Smooth muscle cell (in vitro differentiated cells): ENCODE data around the gene TNS3. TPM values are rescaled to one million over a fixed set of nuclear protein-coding genes. Genes with fewer than 3 reads are reported as not detected.

Experiments used
- DNase-seq: peaks from one replicate; lab custom pipeline; 2025; ENCODE audit not compliant: unreplicated experiment; lab: John Stamatoyannopoulos, UW
- H2AFZ ChIP-seq: fragments of 200-600 bp; sonication (generic); 2 replicates; pipeline ENCODE4 v1.6.0; 2016; ENCODE audit warnings: antibody characterized with exemption, low read depth, mild to moderate bottlenecking
- H3F3A ChIP-seq: fragments of 200-600 bp; sonication (generic); 2 replicates; pipeline ENCODE4 v1.6.0; 2017; ENCODE audit warnings: antibody characterized with exemption, low read depth
- H3K27ac ChIP-seq: fragments of 200-600 bp; sonication (generic); 2 replicates; pipeline ENCODE4 v1.5.1; 2016; ENCODE audit warnings: low read depth, mild to moderate bottlenecking
- H3K27me3 ChIP-seq: fragments of 200-600 bp; sonication (generic); 2 replicates; pipeline ENCODE4 v1.6.1; 2016; ENCODE audit warnings: low read depth, mild to moderate bottlenecking
- H3K36me3 ChIP-seq: fragments of 200-600 bp; sonication (generic); 2 replicates; pipeline ENCODE4 v1.5.1; 2016; ENCODE audit warnings: low read depth
- H3K4me1 ChIP-seq: fragments of 200-600 bp; sonication (generic); 2 replicates; pipeline ENCODE4 v1.5.1; 2016; ENCODE audit warnings: low read depth
- H3K4me2 ChIP-seq: fragments of 200-600 bp; sonication (generic); 2 replicates; pipeline ENCODE4 v1.6.0; 2016; ENCODE audit warnings: mild to moderate bottlenecking
- H3K4me3 ChIP-seq: fragments of 200-600 bp; sonication (generic); 2 replicates; pipeline ENCODE4 v1.5.1; 2016; ENCODE audit warnings: mild to moderate bottlenecking
- H3K79me2 ChIP-seq: fragments of 200-600 bp; sonication (generic); 2 replicates; pipeline ENCODE4 v1.6.0; 2016; ENCODE audit warnings: low read depth, mild to moderate bottlenecking
- H3K9ac ChIP-seq: fragments of 200-600 bp; sonication (generic); 2 replicates; pipeline ENCODE4 v1.6.0; 2016; ENCODE audit warnings: low read depth
- H3K9me3 ChIP-seq: fragments of 200-600 bp; sonication (generic); replicated peaks from 2 replicates; pipeline ENCODE4 v1.5.1; 2016; ENCODE audit warnings: low read depth
- H4K20me1 ChIP-seq: fragments of 200-600 bp; sonication (generic); 2 replicates; pipeline ENCODE4 v1.6.0; 2016; ENCODE audit warnings: low read depth
- CTCF ChIP-seq: fragments of 200-600 bp; sonication (generic); IDR thresholded peaks from 2 replicates; pipeline ENCODE4 v1.5.1; 2017; ENCODE audit warnings: borderline replicate concordance, mild to moderate bottlenecking, antibody characterized with exemption; ENCODE audit not compliant: insufficient read depth, poor library complexity, severe bottlenecking
- WGBS: methylation state at CpG from one replicate; pipeline ENCODE4 v1.1.7; 2016; ENCODE audit warnings: low lambda C conversion rate; 5-methylcytosine and 5-hydroxymethylcytosine counted together
- polyA plus RNA-seq: library from polyadenylated mRNA; unstranded; fragments of >200 nt; fragmentation: Nextera tagmentation; extraction: Ambion mirVana; gene quantifications from 2 replicates; pipeline ENCODE4 v1.2.1, GENCODE V29; 2016
- total RNA-seq: library from RNA; depleted of rRNA; stranded (reverse); fragments of >200 nt; gene quantifications from 2 replicates; pipeline ENCODE4 v1.2.3, GENCODE V29; 2014

The TNS3 gene
- total and polyA plus RNA-seq, 2 experiments from 2014 or later = 32.6 to 50.5 TPM

GRCh38 chr7:47260270-47260669 lies 321.6 kb downstream of the TNS3 start:
- Histone ChIP-seq H3K9ac (no peak overlapping the region), H3K79me2 (no peaks in the 10 kb centered on the region), H3K9me3 (no peaks in the 10 kb centered on the region), H3K4me3 (no peak overlapping the region), H3K4me2 (no peak overlapping the region), H3K27ac (no peak overlapping the region), H3K27me3 (no peaks in the 10 kb centered on the region), H3K36me3 (no peaks in the 10 kb centered on the region), H4K20me1 (no peaks in the 10 kb centered on the region), H2AFZ (no peak overlapping the region), H3K4me1 (no peaks in the 10 kb centered on the region), H3F3A (no peaks in the 10 kb centered on the region)
- no peak for DNase-seq
- no peak for TF ChIP-seq CTCF
- 97% methylated on average over 1 of the region's 1 CpG for WGBS

- DNase-seq = no peak
- 93% methylated on average over 2 of the region's 2 CpGs for WGBS
Measured at GRCh38 chr7:47259682-47260081, 322.2 kb downstream of the TNS3 start.

GRCh38 chr7:47258798-47259197 lies 323.1 kb downstream of the TNS3 start:
- Histone ChIP-seq H3K36me3 (no peaks in the 10 kb centered on the region), H2AFZ (no peak overlapping the region), H3F3A (peaks cover 6% of the 10 kb centered on the region), H3K27me3 (no peaks in the 10 kb centered on the region), H3K27ac (no peak overlapping the region), H3K9ac (no peak overlapping the region), H4K20me1 (no peaks in the 10 kb centered on the region), H3K79me2 (no peaks in the 10 kb centered on the region), H3K4me3 (no peak overlapping the region), H3K4me1 (no peaks in the 10 kb centered on the region), H3K9me3 (no peaks in the 10 kb centered on the region), H3K4me2 (no peak overlapping the region)
- no peak for TF ChIP-seq CTCF
- WGBS = 100% methylated on average over 2 of the region's 2 CpGs
- no peak for DNase-seq

More at GRCh38 chr7:47259682-47260081, 322.2 kb downstream of the TNS3 start:
- Histone ChIP-seq H2AFZ (no peak overlapping the region), H3K27me3 (no peaks in the 10 kb centered on the region), H3K4me3 (no peak overlapping the region), H3K36me3 (no peaks in the 10 kb centered on the region), H3K9me3 (no peaks in the 10 kb centered on the region), H3K9ac (no peak overlapping the region), H3K4me1 (no peaks in the 10 kb centered on the region), H3K79me2 (no peaks in the 10 kb centered on the region), H4K20me1 (no peaks in the 10 kb centered on the region), H3K27ac (no peak overlapping the region), H3F3A (peaks cover 2% of the 10 kb centered on the region), H3K4me2 (no peak overlapping the region)
- TF ChIP-seq CTCF = no peak

- 76% methylated on average over 4 of the region's 4 CpGs for WGBS
Measured at GRCh38 chr7:47256016-47256415, 325.9 kb downstream of the TNS3 start.

More at GRCh38 chr7:47256016-47256415, 325.9 kb downstream of the TNS3 start:
- Histone ChIP-seq H3K9ac (no peak overlapping the region), H3K4me1 (no peaks in the 10 kb centered on the region), H3K36me3 (no peaks in the 10 kb centered on the region), H3K27me3 (no peaks in the 10 kb centered on the region), H3F3A (peaks cover 6% of the 10 kb centered on the region), H3K9me3 (no peaks in the 10 kb centered on the region), H3K79me2 (no peaks in the 10 kb centered on the region), H2AFZ (no peak overlapping the region), H3K4me3 (no peak overlapping the region), H4K20me1 (no peaks in the 10 kb centered on the region), H3K4me2 (no peak overlapping the region), H3K27ac (no peak overlapping the region)
- no peak for DNase-seq
- TF ChIP-seq CTCF = no peak
